ENCODE results near the gene CNKSR2. TPM values are rescaled to one million over a fixed set of nuclear protein-coding genes. Genes with fewer than 3 reads are reported as not detected.
"Not testable (repeated sequence)": the region's sequence is repeated elsewhere in the genome, so short reads cannot be mapped to it uniquely, and the experiment has no call there.

Gene CNKSR2
- total RNA-seq, 1 experiment from 2014 or later = 2.0 TPM

DNA sequence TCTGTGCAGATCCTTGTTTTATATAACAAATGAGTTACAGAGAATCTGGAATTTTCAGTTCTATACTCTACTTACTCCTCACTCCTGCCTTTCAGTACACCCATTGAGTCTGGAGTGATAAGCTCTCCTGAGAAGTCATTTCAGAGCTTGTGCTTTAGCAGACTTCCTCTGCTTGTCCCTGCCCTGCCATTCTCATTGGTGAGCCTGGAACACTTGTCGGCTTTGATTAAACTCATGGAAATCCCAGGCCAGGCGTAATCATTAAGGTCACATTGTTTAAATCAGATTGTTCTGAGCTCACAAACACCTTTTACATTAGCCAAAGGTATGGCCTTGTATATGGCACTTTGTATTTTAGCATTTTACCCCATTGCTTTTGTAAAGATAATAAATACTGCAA is 102.7 kb downstream of the CNKSR2 start:
- no peak for DNase-seq
- H3K4me2 ChIP-seq (ENCODE audit: low read length) = no peak overlapping the region
- no peaks in the 10 kb centered on the region for H3F3A ChIP-seq (ENCODE audit: low read length, unreplicated experiment)
- intact Hi-C loops (cut with micrococcal nuclease) = no loop called here
- TF ChIP-seq, protein P1, sequence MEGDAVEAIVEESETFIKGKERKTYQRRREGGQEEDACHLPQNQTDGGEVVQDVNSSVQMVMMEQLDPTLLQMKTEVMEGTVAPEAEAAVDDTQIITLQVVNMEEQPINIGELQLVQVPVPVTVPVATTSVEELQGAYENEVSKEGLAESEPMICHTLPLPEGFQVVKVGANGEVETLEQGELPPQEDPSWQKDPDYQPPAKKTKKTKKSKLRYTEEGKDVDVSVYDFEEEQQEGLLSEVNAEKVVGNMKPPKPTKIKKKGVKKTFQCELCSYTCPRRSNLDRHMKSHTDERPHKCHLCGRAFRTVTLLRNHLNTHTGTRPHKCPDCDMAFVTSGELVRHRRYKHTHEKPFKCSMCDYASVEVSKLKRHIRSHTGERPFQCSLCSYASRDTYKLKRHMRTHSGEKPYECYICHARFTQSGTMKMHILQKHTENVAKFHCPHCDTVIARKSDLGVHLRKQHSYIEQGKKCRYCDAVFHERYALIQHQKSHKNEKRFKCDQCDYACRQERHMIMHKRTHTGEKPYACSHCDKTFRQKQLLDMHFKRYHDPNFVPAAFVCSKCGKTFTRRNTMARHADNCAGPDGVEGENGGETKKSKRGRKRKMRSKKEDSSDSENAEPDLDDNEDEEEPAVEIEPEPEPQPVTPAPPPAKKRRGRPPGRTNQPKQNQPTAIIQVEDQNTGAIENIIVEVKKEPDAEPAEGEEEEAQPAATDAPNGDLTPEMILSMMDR (conservative IDR thresholded peaks at IDR 0.05; ENCODE audit: low read depth, low read length) = no peak
- TF ChIP-seq EZH2 (IDR thresholded peaks at IDR 0.05; ENCODE audit: low read length, unreplicated experiment) = no peak
- TF ChIP-seq EZH2phosphoT487 (IDR thresholded peaks at IDR 0.05; ENCODE audit: borderline replicate concordance, low read length) = no peak
- H3K36me3 ChIP-seq (ENCODE audit: low read depth, low read length) = no peaks in the 10 kb centered on the region
- no peaks in the 10 kb centered on the region for H3K9me3 ChIP-seq (ENCODE audit: low read length)
- no peaks in the 10 kb centered on the region for H3K4me1 ChIP-seq (ENCODE audit: insufficient read depth, low read length)
- H3K9me2 ChIP-seq (replicated peaks; ENCODE audit: low read length) = no peaks in the 10 kb centered on the region
- ChIA-PET POLR2A (ENCODE audit: unreplicated experiment) (interaction anchor here (0.5 kb wide), 1 partner anchor 927 kb away, joined by 4 read pairs; no protein-coding TSS in a partner anchor), CTCF (no interaction called here)
- H3K27ac ChIP-seq (ENCODE audit: low read length) = no peak overlapping the region
- H3K9ac ChIP-seq (ENCODE audit: low read length) = no peak overlapping the region
- ATAC-seq = no peak
- no peaks in the 10 kb centered on the region for H4K20me1 ChIP-seq (ENCODE audit: low read length)
- no peak overlapping the region for H3K4me3 ChIP-seq (ENCODE audit: low read length)
- no peaks in the 10 kb centered on the region for H3K27me3 ChIP-seq (ENCODE audit: low read length)
- no peak overlapping the region for H2AFZ ChIP-seq (ENCODE audit: low read length)
- no TSS peak for BruUV-seq (replicated peaks)
- H3K79me2 ChIP-seq (ENCODE audit: low read length) = no peaks in the 10 kb centered on the region

DNA sequence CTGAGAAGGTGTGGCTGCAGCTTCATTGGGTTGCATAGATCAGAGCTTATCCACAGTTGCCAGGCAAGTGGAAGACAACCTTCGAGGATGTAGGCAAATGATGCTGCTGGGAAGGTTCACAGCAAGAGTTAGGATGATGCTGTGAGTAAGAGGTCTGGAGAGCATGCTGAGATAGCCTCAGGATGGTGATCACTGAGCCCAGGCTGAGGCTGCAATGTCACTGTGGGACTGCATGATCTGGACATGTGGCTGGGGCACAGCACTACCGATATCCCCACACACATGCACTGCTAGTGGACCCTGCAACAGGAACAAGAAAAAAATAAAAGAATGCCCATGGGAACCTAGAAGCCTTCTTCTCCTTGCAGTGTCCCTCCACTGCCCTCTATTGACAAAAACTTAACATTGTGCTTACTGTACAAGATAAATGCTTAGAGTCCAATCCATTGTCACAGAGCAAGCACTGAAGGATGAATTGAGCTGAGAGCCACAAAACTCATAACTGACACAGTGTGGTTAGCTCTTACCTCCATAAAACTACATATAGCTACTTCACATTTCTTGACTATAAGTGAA is 105.6 kb downstream of the CNKSR2 start:
- H3K79me2 ChIP-seq (ENCODE audit: low read length) = no peaks in the 10 kb centered on the region
- H3K4me1 ChIP-seq (ENCODE audit: insufficient read depth, low read length) = no peaks in the 10 kb centered on the region
- no peak overlapping the region for H2AFZ ChIP-seq (ENCODE audit: low read length)
- DNase-seq (peak; percentile 76), ATAC-seq (peak; percentile 78)
- H3K9me3 ChIP-seq (ENCODE audit: low read length) = no peaks in the 10 kb centered on the region
- ChIA-PET CTCF (interaction anchor here (0.6 to 0.9 kb wide), 6 partner anchors 74 to 950 kb away, joined by 3 to 5 read pairs (median 3); no protein-coding TSS in a partner anchor), POLR2A (ENCODE audit: unreplicated experiment) (no interaction called here)
- no peaks in the 10 kb centered on the region for H3K36me3 ChIP-seq (ENCODE audit: low read depth, low read length)
- no peak overlapping the region for H3K4me3 ChIP-seq (ENCODE audit: low read length)
- H3K9me2 ChIP-seq (replicated peaks; ENCODE audit: low read length) = no peaks in the 10 kb centered on the region
- TF ChIP-seq, protein P1 (conservative IDR thresholded peaks at IDR 0.05; ENCODE audit: low read depth, low read length) = peak; percentile 70
- TF ChIP-seq EZH2 (IDR thresholded peaks at IDR 0.05; ENCODE audit: low read length, unreplicated experiment) = no peak
- no TSS peak for BruUV-seq (replicated peaks)
- no peak overlapping the region for H3K9ac ChIP-seq (ENCODE audit: low read length)
- no peak overlapping the region for H3K27ac ChIP-seq (ENCODE audit: low read length)
- H3F3A ChIP-seq (ENCODE audit: low read length, unreplicated experiment) = no peaks in the 10 kb centered on the region
- no peaks in the 10 kb centered on the region for H3K27me3 ChIP-seq (ENCODE audit: low read length)
- intact Hi-C loops (cut with micrococcal nuclease) = loop anchor here (2.0 to 5.0 kb wide), 2 partner anchors 245 to 952 kb away; no protein-coding TSS in a partner anchor
- no peak overlapping the region for H3K4me2 ChIP-seq (ENCODE audit: low read length)
- H4K20me1 ChIP-seq (ENCODE audit: low read length) = no peaks in the 10 kb centered on the region

DNA sequence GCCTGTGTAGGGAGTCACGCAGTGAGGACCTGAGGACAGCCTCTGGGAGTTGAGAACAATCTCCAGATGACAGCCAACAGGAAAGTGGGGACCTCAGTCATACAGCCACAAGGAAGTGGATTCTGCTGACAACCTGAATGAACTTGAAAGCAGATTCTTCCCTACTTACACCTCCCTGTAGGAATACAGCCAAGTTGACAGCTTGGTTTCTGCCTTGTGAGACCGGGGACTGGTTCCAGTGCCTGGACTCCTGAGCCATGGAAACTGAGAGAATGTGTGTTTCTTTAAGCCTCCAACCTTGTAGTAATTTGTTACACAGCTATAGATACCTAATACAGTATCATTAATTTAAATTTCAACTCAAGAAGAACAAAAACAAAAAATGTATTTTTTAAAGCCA is 107.5 kb downstream of the CNKSR2 start:
- ATAC-seq (no peak), DNase-seq (no peak)
- BruUV-seq (replicated peaks) = no TSS peak
- H3K9me3 ChIP-seq (ENCODE audit: low read length) = no peaks in the 10 kb centered on the region
- H3K4me3 ChIP-seq (ENCODE audit: low read length) = no peak overlapping the region
- intact Hi-C loops (cut with micrococcal nuclease) = loop anchor here (2.0 to 5.0 kb wide), 2 partner anchors 243 to 954 kb away; no protein-coding TSS in a partner anchor
- H4K20me1 ChIP-seq (ENCODE audit: low read length) = no peaks in the 10 kb centered on the region
- no peaks in the 10 kb centered on the region for H3K36me3 ChIP-seq (ENCODE audit: low read depth, low read length)
- no peak overlapping the region for H3K27ac ChIP-seq (ENCODE audit: low read length)
- H3K27me3 ChIP-seq (ENCODE audit: low read length) = no peaks in the 10 kb centered on the region
- H3K9ac ChIP-seq (ENCODE audit: low read length) = no peak overlapping the region
- TF ChIP-seq EZH2 (IDR thresholded peaks at IDR 0.05; ENCODE audit: low read length, unreplicated experiment) = no peak
- TF ChIP-seq, protein P1 (conservative IDR thresholded peaks at IDR 0.05; ENCODE audit: low read depth, low read length) = no peak
- TF ChIP-seq EZH2phosphoT487 (IDR thresholded peaks at IDR 0.05; ENCODE audit: borderline replicate concordance, low read length) = no peak
- H3K9me2 ChIP-seq (replicated peaks; ENCODE audit: low read length) = no peaks in the 10 kb centered on the region
- H3F3A ChIP-seq (ENCODE audit: low read length, unreplicated experiment) = no peaks in the 10 kb centered on the region
- H3K4me2 ChIP-seq (ENCODE audit: low read length) = no peak overlapping the region
- H2AFZ ChIP-seq (ENCODE audit: low read length) = no peak overlapping the region
- H3K79me2 ChIP-seq (ENCODE audit: low read length) = no peaks in the 10 kb centered on the region
- H3K4me1 ChIP-seq (ENCODE audit: insufficient read depth, low read length) = no peaks in the 10 kb centered on the region
- ChIA-PET CTCF (no interaction called here), POLR2A (ENCODE audit: unreplicated experiment) (no interaction called here)

DNA sequence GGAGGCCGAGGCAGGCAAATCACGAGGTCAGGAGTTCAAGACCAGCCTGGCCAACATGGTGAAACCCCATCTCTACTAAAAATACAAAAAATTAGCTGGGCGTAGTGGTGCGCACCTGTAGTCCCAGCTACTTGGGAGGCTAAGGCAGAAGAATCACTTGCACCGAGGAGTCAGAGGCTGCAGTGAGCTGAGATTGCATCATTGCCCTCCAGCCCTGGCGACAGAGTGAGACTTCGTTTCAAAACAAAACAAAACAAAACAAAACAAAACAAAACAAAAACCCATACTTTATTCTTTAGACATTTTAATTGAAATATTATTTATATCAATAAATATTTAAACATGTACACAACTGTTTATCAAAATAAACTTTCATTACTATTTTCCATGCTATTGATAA is 109.8 kb downstream of the CNKSR2 start:
- CTCF ChIA-PET; BruUV-seq (replicated peaks): not testable (repeated sequence)
- intact Hi-C loops (cut with micrococcal nuclease) = loop anchor here (5.0 kb wide), 1 partner anchor 957 kb away; no protein-coding TSS in a partner anchor

More for the DNA sequence above, 109.8 kb downstream of the CNKSR2 start:
- H3K9ac ChIP-seq (ENCODE audit: low read length); H3K9me3 ChIP-seq (ENCODE audit: low read length); H3K4me1 ChIP-seq (ENCODE audit: insufficient read depth, low read length); H3K36me3 ChIP-seq (ENCODE audit: low read depth, low read length); H3K4me2 ChIP-seq (ENCODE audit: low read length); H3K27me3 ChIP-seq (ENCODE audit: low read length); H3K4me3 ChIP-seq (ENCODE audit: low read length); ATAC-seq; H3F3A ChIP-seq (ENCODE audit: low read length, unreplicated experiment); H3K9me2 ChIP-seq (replicated peaks; ENCODE audit: low read length); DNase-seq; H3K79me2 ChIP-seq (ENCODE audit: low read length); POLR2A ChIA-PET (ENCODE audit: unreplicated experiment); H3K27ac ChIP-seq (ENCODE audit: low read length); H2AFZ ChIP-seq (ENCODE audit: low read length); H4K20me1 ChIP-seq (ENCODE audit: low read length): not testable (repeated sequence)

Measured in PC-3 (cell line).